ENCODE data around the gene KIR2DL4.
"Not testable (repeated sequence)": the region's sequence is repeated elsewhere in the genome, so short reads cannot be mapped to it uniquely, and the experiment has no call there.

KIR2DL4 gene

GRCh38 chr19:54803410-54803809 is at the start of gene KIR2DL4:
Gene KIR2DL4 (plus strand): TSS chr19:54803610. CDS start chr19:54803652, 42 bp downstream.
- peak; percentile 7 to 23 for DNase-seq (ENCODE audit: low read depth in 2 of 2)

GRCh38 chr19:54756204-54757110 is 47.0 kb upstream of the KIR2DL4 start:
- DNase-seq (ENCODE audit: low read depth in 2 of 2) = peak in 1 of 2 donors; percentile 8

- DNase-seq (ENCODE audit: low read depth in 2 of 2) = not testable (repeated sequence)
Observed at GRCh38 chr19:54758577-54758976, 44.8 kb upstream of the KIR2DL4 start.

GRCh38 chr19:54764219-54764618 is 39.2 kb upstream of the KIR2DL4 start:
- DNase-seq (ENCODE audit: low read depth in 2 of 2) = not testable (repeated sequence)

GRCh38 chr19:54766464-54766863 is 36.9 kb upstream of the KIR2DL4 start:
- not testable (repeated sequence) for DNase-seq (ENCODE audit: low read depth in 2 of 2)

GRCh38 chr19:54769646-54770045 is 33.8 kb upstream of the KIR2DL4 start, which contains the start of gene KIR2DL1:
Gene KIR2DL1 (plus strand): TSS chr19:54769793. CDS start chr19:54769851, 58 bp downstream.
- not testable (repeated sequence) for DNase-seq (ENCODE audit: low read depth in 2 of 2)

GRCh38 chr19:54770511-54770910 is 32.9 kb upstream of the KIR2DL4 start:
- not testable (repeated sequence) for DNase-seq (ENCODE audit: low read depth in 2 of 2)

GRCh38 chr19:54771018-54771960 is 32.1 kb upstream of the KIR2DL4 start:
- peak in 1 of 2 donors; percentile 4 for DNase-seq (ENCODE audit: low read depth in 2 of 2)

- not testable (repeated sequence) for DNase-seq (ENCODE audit: low read depth in 2 of 2)
Observed at GRCh38 chr19:54772666-54773065, 30.7 kb upstream of the KIR2DL4 start.

GRCh38 chr19:54775095-54775815 is 28.2 kb upstream of the KIR2DL4 start:
- not testable (repeated sequence) for DNase-seq (ENCODE audit: low read depth in 2 of 2)

GRCh38 chr19:54775830-54776229 is 27.6 kb upstream of the KIR2DL4 start:
- not testable (repeated sequence) for DNase-seq (ENCODE audit: low read depth in 2 of 2)

- DNase-seq (ENCODE audit: low read depth in 2 of 2) = not testable (repeated sequence)
Observed at GRCh38 chr19:54777851-54778250, 25.6 kb upstream of the KIR2DL4 start.

GRCh38 chr19:54778896-54779295 is 24.5 kb upstream of the KIR2DL4 start:
- not testable (repeated sequence) for DNase-seq (ENCODE audit: low read depth in 2 of 2)

- not testable (repeated sequence) for DNase-seq (ENCODE audit: low read depth in 2 of 2)
Observed at GRCh38 chr19:54782916-54783315, 20.5 kb upstream of the KIR2DL4 start.

- not testable (repeated sequence) for DNase-seq (ENCODE audit: low read depth in 2 of 2)
Observed at GRCh38 chr19:54786091-54786723, 17.2 kb upstream of the KIR2DL4 start.

GRCh38 chr19:54788154-54788553 is 15.3 kb upstream of the KIR2DL4 start:
- DNase-seq (ENCODE audit: low read depth in 2 of 2) = not testable (repeated sequence)

GRCh38 chr19:54790711-54791110 is 12.7 kb upstream of the KIR2DL4 start:
- DNase-seq (ENCODE audit: low read depth in 2 of 2) = no peak

- no peak for DNase-seq (ENCODE audit: low read depth in 2 of 2)
Observed at GRCh38 chr19:54791476-54791875, 11.9 kb upstream of the KIR2DL4 start.

- no peak for DNase-seq (ENCODE audit: low read depth in 2 of 2)
Observed at GRCh38 chr19:54792814-54793213, 10.6 kb upstream of the KIR2DL4 start.

GRCh38 chr19:54795758-54796157 is 7.7 kb upstream of the KIR2DL4 start:
- no peak for DNase-seq (ENCODE audit: low read depth in 2 of 2)

- no peak for DNase-seq (ENCODE audit: low read depth in 2 of 2)
Observed at GRCh38 chr19:54804101-54804500, 691 bp downstream of the KIR2DL4 start.
